Measurements from ENCODE around the gene LPGAT1.

LPGAT1 gene

DNA sequence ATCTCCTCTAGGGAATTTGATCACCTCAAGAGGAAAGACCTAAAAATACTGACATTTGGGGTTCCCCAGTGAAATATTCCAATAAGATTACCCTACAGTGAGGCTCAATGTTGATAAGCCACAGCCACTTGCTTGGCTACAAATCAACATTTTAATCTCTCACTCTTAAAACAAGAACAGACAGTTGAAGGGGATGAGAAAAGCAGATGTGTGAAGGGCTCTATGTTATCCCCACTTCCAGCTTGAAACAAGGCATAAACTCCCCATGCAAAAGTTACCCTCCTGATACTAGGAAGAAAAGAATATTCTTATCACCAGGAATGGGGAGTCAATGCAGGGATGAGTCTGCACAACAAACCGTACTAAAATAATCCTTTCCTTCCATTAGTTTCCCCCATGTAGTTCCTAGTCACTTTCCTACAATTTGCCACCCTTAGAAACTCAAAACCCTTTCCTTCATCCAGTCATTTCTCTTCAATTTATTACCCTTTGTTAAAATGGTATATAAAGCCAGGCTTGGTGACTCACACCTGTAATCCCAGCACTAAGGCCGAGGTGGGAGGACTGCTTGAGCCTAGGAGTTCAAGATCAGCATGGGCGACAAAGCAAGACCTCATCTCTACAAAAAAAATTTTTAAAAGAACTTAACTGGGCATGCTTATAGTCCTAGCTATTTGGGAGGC, 29.5 kb downstream of the LPGAT1 start:
- ChIA-PET CTCF (interaction anchor here (0.7 to 0.8 kb wide), 2 partner anchors 103 to 409 kb away, joined by 3 read pairs; no protein-coding TSS in a partner anchor), POLR2A (ENCODE audit: low non-redundant PET) (no interaction called here)
- TF ChIP-seq CTCF (conservative IDR thresholded peaks at IDR 0.05; ENCODE audit: low read depth), result no peak
- no peak overlapping the region for H3K27ac ChIP-seq
- no peak for DNase-seq (ENCODE audit: low spot score)

DNA sequence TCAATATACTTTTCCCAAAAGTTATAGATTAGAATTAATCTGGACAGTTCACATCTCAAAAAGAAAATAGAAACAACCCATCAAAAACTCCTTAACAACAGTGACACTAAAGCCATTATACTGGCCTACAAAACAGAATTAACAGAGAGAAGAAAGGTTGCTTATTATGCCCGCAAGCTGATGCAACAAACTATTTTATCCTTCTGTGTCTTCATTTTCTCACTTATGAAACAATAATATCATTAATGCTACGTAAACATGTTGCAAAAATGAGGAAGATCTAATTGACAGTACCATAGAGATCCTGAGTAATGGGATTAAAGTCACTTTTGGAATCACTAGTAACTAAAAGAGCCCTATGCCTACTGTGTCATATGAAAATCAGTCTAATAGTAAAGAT, 32.6 kb downstream of the LPGAT1 start:
- CTCF ChIA-PET, result interaction anchor here (0.5 kb wide), 1 partner anchor 619 kb away, joined by 3 read pairs; no protein-coding TSS in a partner anchor
- TF ChIP-seq CTCF (conservative IDR thresholded peaks at IDR 0.05; ENCODE audit: low read depth), result no peak
- POLR2A ChIA-PET (ENCODE audit: low non-redundant PET), result no interaction called here
- H3K27ac ChIP-seq, result no peak overlapping the region
- no peak for DNase-seq (ENCODE audit: low spot score)

- DNase-seq (ENCODE audit: low spot score), result no peak
- POLR2A ChIA-PET (ENCODE audit: low non-redundant PET), result no interaction called here
- no peak for TF ChIP-seq CTCF (conservative IDR thresholded peaks at IDR 0.05; ENCODE audit: low read depth)
- no peak overlapping the region for H3K27ac ChIP-seq
- CTCF ChIA-PET, result no interaction called here
Measured at GRCh38 chr1:211791979-211792378, 38.6 kb downstream of the LPGAT1 start.

GRCh38 chr1:211789641-211790464, 40.7 kb downstream of the LPGAT1 start:
- POLR2A ChIA-PET (ENCODE audit: low non-redundant PET), result no interaction called here
- DNase-seq (ENCODE audit: low spot score), result no peak
- H3K27ac ChIP-seq, result no peak overlapping the region
- CTCF ChIA-PET, result interaction anchor here (0.6 to 1.2 kb wide), 2 partner anchors 52 to 91 kb away, joined by 3 to 4 read pairs; no protein-coding TSS in a partner anchor
- no peak for TF ChIP-seq CTCF (conservative IDR thresholded peaks at IDR 0.05; ENCODE audit: low read depth)

- H3K27ac ChIP-seq, result no peak overlapping the region
- POLR2A ChIA-PET (ENCODE audit: low non-redundant PET), result no interaction called here
- no peak for TF ChIP-seq CTCF (conservative IDR thresholded peaks at IDR 0.05; ENCODE audit: low read depth)
- no peak for DNase-seq (ENCODE audit: low spot score)
- CTCF ChIA-PET, result interaction anchor here (0.6 to 1.2 kb wide), 4 partner anchors 19 to 274 kb away, joined by 3 to 7 read pairs (median 4); no protein-coding TSS in a partner anchor
Measured at GRCh38 chr1:211788626-211789025, 41.9 kb downstream of the LPGAT1 start.

- CTCF ChIA-PET, result no interaction called here
- POLR2A ChIA-PET (ENCODE audit: low non-redundant PET), result no interaction called here
- DNase-seq (ENCODE audit: low spot score), result no peak
- no peak overlapping the region for H3K27ac ChIP-seq
- no peak for TF ChIP-seq CTCF (conservative IDR thresholded peaks at IDR 0.05; ENCODE audit: low read depth)
Measured at GRCh38 chr1:211783897-211784296, 46.7 kb downstream of the LPGAT1 start.
